HAP-1 (cell line): ENCODE data around the gene SLC18B1.

Source experiments
- DNase-seq, 2 experiments: peaks; one replicate each; pipeline ENCODE4 v3.0.0-alpha.2; 2016 to 2020; ENCODE audit warnings: low spot score in 2 of 2
- H3K27me3 ChIP-seq: fragments of 250-450 bp; sonication (Bioruptor Pico); 2 replicates; pipeline ENCODE4 v1.5.1; 2020; ENCODE audit warnings: low read depth, mild to moderate bottlenecking, moderate library complexity
- H3K36me3 ChIP-seq: fragments of 250-450 bp; sonication (Bioruptor Pico); replicated peaks from 2 replicates; pipeline ENCODE4 v1.5.1; 2020; ENCODE audit warnings: mild to moderate bottlenecking
- H3K4me1 ChIP-seq: fragments of 250-450 bp; sonication (Bioruptor Pico); 2 replicates; pipeline ENCODE4 v1.5.1; 2020; ENCODE audit warnings: mild to moderate bottlenecking
- H3K4me3 ChIP-seq: fragments of 250-450 bp; sonication (Bioruptor Pico); 2 replicates; pipeline ENCODE4 v1.5.1; 2020; ENCODE audit warnings: mild to moderate bottlenecking, moderate library complexity
- H3K9me3 ChIP-seq: fragments of 250-450 bp; sonication (Bioruptor Pico); 2 replicates; pipeline ENCODE4 v1.5.1; 2020; ENCODE audit warnings: mild to moderate bottlenecking, moderate library complexity
- in situ Hi-C: fragments of 300-500 bp; cut with MboI; formaldehyde crosslinking; loops from 3 replicates; pipeline ENCODE4 v1.14.3; 2020; ENCODE audit warnings: low sequenced_read_pairs, inconsistent platforms, mixed read lengths

The SLC18B1 gene

GRCh38 chr6:132725947-132726607, 72.4 kb downstream of the SLC18B1 start:
- no peaks in the 10 kb centered on the region for H3K9me3 ChIP-seq
- no peak overlapping the region for H3K4me3 ChIP-seq
- H3K36me3 ChIP-seq = no peaks in the 10 kb centered on the region
- H3K27me3 ChIP-seq = no peaks in the 10 kb centered on the region
- DNase-seq = no peak
- no peaks in the 10 kb centered on the region for H3K4me1 ChIP-seq
- in situ Hi-C loops = no loop called here

GRCh38 chr6:132725471-132725870, 73.0 kb downstream of the SLC18B1 start:
- DNase-seq = no peak
- Histone ChIP-seq H3K27me3 (no peaks in the 10 kb centered on the region), H3K4me1 (no peaks in the 10 kb centered on the region), H3K4me3 (no peak overlapping the region), H3K36me3 (no peaks in the 10 kb centered on the region), H3K9me3 (no peaks in the 10 kb centered on the region)
- in situ Hi-C loops = no loop called here

DNA sequence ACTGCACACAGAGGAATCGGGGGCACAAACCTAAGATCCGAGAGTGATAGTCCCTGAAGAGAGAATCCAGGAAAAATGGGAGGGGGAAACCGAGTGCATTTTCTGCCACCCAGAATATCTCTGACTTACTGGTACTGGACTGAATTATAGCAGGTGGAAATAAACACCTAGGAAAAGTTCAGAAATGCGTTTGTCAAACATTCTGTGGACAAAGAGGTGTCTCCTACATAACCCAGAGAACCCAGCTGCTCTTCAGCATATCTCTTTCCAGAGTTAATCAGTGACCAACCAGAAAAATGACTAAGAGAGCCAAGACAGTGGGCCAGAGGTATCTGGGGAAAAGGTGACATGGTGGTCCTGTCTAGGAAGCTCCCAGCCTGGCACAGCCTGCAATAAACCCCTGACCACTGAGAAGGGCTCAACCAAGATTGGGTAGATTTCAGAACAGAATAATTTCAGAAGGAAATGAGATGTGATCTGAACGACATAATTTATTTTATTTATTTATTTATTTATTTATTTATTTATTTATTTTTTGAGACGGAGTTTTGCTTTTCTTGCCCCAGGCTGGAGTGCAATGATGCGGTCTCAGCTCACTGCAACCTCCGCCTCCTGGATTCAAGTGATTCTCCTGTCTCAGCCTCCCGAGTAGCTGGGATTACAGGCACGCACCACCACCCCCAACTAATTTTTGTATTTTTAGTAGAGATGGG, 78.5 kb downstream of the SLC18B1 start:
- no peaks in the 10 kb centered on the region for H3K27me3 ChIP-seq
- no peak overlapping the region for H3K4me3 ChIP-seq
- no peaks in the 10 kb centered on the region for H3K9me3 ChIP-seq
- no peaks in the 10 kb centered on the region for H3K36me3 ChIP-seq
- DNase-seq = no peak
- in situ Hi-C loops = no loop called here
- no peaks in the 10 kb centered on the region for H3K4me1 ChIP-seq
